BE2C (cell line): Measurements from ENCODE around the gene PANK1.

ENCODE experiments used
- DNase-seq: peaks from one replicate; pipeline ENCODE4 v3.0.0-alpha.2; 2020
- H3K27me3 ChIP-seq: fragments of 250-450 bp; sonication (Bioruptor Pico); 2 replicates; pipeline ENCODE4 v1.5.1; 2020; ENCODE audit warnings: mild to moderate bottlenecking
- H3K36me3 ChIP-seq: fragments of 250-450 bp; sonication (Bioruptor Pico); 2 replicates; pipeline ENCODE4 v1.5.1; 2020; ENCODE audit warnings: mild to moderate bottlenecking
- H3K4me1 ChIP-seq: fragments of 250-450 bp; sonication (Bioruptor Pico); 2 replicates; pipeline ENCODE4 v1.5.1; 2020
- H3K4me3 ChIP-seq: 2 replicates; pipeline ENCODE4 v1.5.1; 2011; ENCODE audit warnings: low read depth, low read length
- H3K9me3 ChIP-seq: fragments of 250-450 bp; sonication (Bioruptor Pico); 2 replicates; pipeline ENCODE4 v1.5.1; 2020
- TF ChIP-seq, protein P1 (sequence below): IDR thresholded peaks from 2 replicates; pipeline ENCODE4 v1.5.1; 2012; ENCODE audit warnings: mild to moderate bottlenecking, low read depth, low read length

The PANK1 gene

DNA sequence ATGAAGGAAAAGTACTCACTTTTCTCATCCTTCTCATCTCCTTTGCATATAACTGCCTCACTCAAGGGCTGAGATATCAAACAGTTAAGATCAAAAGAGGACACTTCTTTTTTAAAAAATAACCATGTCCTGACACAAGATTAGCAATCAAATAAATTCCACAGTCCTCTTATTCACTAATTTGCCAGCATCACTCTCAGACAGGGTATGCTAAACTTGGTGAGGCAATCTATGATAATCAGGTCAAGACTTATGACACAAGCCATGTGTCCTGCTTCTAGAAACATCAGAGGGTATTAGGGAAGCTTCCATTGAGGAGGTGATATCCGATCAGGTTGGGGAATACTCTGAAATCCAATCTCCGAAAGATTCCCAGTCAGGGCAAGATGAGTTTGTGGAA lies 10.4 kb downstream of the PANK1 start:
- no peaks in the 10 kb centered on the region for H3K36me3 ChIP-seq
- no peaks in the 10 kb centered on the region for H3K27me3 ChIP-seq
- no peak for DNase-seq
- no peaks in the 10 kb centered on the region for H3K9me3 ChIP-seq
- TF ChIP-seq, protein P1, sequence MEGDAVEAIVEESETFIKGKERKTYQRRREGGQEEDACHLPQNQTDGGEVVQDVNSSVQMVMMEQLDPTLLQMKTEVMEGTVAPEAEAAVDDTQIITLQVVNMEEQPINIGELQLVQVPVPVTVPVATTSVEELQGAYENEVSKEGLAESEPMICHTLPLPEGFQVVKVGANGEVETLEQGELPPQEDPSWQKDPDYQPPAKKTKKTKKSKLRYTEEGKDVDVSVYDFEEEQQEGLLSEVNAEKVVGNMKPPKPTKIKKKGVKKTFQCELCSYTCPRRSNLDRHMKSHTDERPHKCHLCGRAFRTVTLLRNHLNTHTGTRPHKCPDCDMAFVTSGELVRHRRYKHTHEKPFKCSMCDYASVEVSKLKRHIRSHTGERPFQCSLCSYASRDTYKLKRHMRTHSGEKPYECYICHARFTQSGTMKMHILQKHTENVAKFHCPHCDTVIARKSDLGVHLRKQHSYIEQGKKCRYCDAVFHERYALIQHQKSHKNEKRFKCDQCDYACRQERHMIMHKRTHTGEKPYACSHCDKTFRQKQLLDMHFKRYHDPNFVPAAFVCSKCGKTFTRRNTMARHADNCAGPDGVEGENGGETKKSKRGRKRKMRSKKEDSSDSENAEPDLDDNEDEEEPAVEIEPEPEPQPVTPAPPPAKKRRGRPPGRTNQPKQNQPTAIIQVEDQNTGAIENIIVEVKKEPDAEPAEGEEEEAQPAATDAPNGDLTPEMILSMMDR = no peak
- H3K4me3 ChIP-seq = no peak overlapping the region
- H3K4me1 ChIP-seq = no peaks in the 10 kb centered on the region

DNA sequence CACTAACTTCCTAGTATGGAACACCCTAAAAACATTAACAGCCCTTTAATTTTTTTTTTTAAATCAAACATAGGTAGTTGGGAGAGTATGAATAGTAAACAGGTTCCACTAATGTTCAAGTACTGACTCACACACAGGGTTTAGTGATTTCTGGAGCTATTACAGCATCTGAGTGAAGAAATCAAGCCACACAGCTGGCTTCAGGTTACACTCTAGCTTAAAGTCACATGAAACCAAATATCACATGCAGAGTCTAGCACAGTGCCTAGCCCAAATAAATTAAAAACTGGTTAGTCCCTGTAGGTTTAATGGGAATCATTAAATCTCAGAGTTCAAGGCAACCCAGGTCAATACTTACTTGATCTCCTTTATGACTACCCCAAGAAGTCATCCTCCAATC lies 11.6 kb downstream of the PANK1 start:
- TF ChIP-seq, protein P1 = no peak
- Histone ChIP-seq H3K27me3 (no peaks in the 10 kb centered on the region), H3K4me1 (no peaks in the 10 kb centered on the region), H3K36me3 (no peaks in the 10 kb centered on the region), H3K9me3 (no peaks in the 10 kb centered on the region), H3K4me3 (no peak overlapping the region)
- no peak for DNase-seq

DNA sequence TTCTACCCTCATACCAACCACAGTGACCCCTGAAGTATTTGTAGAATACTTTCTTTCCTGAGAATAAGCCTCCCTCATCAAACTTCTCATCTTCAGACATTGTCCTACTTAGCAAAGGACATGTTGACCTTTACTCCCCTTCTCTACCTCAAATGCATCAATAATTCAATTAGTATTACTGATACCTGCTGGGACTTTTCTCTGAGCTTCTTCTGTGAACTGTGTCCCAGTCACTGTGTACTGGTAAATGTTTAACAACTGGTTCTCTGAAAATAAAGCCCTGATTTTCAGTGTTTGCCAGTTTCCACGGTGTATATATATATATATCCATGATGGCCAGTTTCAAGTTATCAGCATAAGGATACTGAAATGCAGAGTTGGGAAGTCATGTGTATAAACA lies 12.2 kb downstream of the PANK1 start:
- DNase-seq = no peak
- Histone ChIP-seq H3K4me3 (no peak overlapping the region), H3K4me1 (no peaks in the 10 kb centered on the region), H3K36me3 (no peaks in the 10 kb centered on the region), H3K27me3 (no peaks in the 10 kb centered on the region), H3K9me3 (no peaks in the 10 kb centered on the region)
- TF ChIP-seq, protein P1 = no peak

DNA sequence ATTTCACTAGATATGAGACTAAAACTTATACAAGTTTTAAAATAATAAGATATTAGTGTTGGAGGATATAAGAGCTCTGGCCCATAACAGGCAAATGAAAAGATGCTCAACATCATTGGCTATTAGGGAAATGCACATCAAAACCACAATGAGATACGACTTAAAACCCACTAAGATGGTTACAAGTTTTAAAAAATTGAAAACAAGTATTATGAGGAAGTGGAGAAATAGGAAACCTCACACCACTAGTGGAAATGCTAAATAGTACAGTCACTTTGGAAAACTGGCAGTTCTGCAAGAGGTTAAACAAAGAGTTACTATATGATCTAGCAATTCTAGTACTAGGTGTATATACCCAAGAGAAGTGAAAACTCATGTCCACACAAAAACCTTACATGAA lies 17.2 kb downstream of the PANK1 start:
- TF ChIP-seq, protein P1 = no peak
- DNase-seq = no peak
- Histone ChIP-seq H3K4me3 (no peak overlapping the region), H3K27me3 (no peaks in the 10 kb centered on the region), H3K4me1 (peaks cover 2% of the 10 kb centered on the region; the same call in 1 of the 2 replicates), H3K9me3 (no peaks in the 10 kb centered on the region), H3K36me3 (no peaks in the 10 kb centered on the region)

DNA sequence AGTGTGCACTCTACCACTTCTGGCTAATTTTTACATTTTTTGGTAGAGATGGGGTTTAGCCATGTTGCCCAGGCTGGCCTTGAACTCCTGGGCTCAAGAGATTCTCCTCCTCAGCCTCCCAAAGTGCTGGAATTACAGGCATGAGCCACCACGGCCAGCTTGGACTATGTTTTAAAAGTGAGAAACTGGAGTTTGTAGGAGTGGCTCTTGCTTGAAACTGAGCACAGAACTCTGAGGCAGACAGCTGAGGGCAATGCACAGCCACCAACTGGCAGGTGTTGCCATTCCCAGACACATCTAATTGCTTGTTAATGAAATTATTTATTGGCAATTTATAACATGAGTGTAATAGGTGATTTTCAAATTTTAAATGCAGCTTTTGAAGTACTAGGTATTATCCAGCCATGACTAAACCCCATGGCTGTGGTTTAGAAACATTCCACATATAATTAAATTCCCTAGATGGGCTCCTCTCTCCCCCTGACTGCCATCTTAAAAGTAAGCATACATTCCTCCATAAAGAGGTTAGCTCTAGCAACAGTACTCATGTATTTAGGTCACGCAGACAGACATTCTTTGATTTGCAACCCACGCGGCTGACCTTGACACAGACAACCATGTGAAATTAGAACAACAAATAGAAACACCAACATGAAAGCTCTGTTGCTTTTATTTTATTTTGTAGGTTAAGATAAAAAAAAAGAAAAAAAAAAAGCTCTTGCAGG lies 19.8 kb downstream of the PANK1 start:
- H3K4me3 ChIP-seq = no peak overlapping the region
- TF ChIP-seq, protein P1 = no peak
- H3K9me3 ChIP-seq = no peaks in the 10 kb centered on the region
- no peaks in the 10 kb centered on the region for H3K36me3 ChIP-seq
- H3K27me3 ChIP-seq = no peaks in the 10 kb centered on the region
- peaks cover 2% of the 10 kb centered on the region; the same call in 1 of the 2 replicates for H3K4me1 ChIP-seq
- no peak for DNase-seq

DNA sequence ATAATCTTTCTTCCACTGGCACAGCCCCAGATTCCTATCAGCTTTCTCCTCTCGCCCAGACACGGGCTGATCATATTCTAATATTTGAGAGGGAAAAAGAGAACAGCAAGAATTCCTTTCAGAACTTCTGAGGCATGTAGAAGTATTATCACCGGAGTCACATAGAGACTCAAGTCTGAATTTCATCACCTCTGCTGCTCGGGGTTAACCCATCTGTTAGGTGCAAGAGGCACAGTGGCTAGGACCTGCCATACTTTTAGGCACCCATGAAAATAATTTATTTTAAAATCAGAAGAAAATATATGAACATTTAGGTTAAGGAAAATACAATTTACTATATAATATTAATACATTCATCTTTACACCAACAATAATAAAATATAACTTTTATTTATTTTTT lies 21.0 kb downstream of the PANK1 start:
- H3K27me3 ChIP-seq = no peaks in the 10 kb centered on the region
- DNase-seq = no peak
- H3K9me3 ChIP-seq = no peaks in the 10 kb centered on the region
- H3K4me1 ChIP-seq = peaks cover 2% of the 10 kb centered on the region; the same call in 1 of the 2 replicates
- H3K36me3 ChIP-seq = no peaks in the 10 kb centered on the region
- TF ChIP-seq, protein P1 = no peak
- H3K4me3 ChIP-seq = no peak overlapping the region
